Ishikawa (cell line): ENCODE measurements around the gene LMF2.

Experiments
- CEBPB ChIP-seq: IDR thresholded peaks from 2 replicates; pipeline ENCODE4 v1.6.1; 2012
- EGR1 ChIP-seq: IDR thresholded peaks from 2 replicates; pipeline ENCODE4 v1.6.1; 2012
- FOXM1 ChIP-seq: IDR thresholded peaks from 2 replicates; pipeline ENCODE4 v1.6.1; 2012; ENCODE audit warnings: low read depth, borderline replicate concordance
- NFIC ChIP-seq: IDR thresholded peaks from 2 replicates; pipeline ENCODE4 v1.6.1; 2012
- RAD21 ChIP-seq: IDR thresholded peaks from 2 replicates; pipeline ENCODE4 v1.6.1; 2012; ENCODE audit warnings: low read depth
- USF1 ChIP-seq: IDR thresholded peaks from 2 replicates; pipeline ENCODE4 v1.6.1; 2012
- TF ChIP-seq, protein P1 (sequence below): IDR thresholded peaks from 2 replicates; pipeline ENCODE4 v1.6.1; 2012; ENCODE audit warnings: low read depth, mild to moderate bottlenecking

DNA sequence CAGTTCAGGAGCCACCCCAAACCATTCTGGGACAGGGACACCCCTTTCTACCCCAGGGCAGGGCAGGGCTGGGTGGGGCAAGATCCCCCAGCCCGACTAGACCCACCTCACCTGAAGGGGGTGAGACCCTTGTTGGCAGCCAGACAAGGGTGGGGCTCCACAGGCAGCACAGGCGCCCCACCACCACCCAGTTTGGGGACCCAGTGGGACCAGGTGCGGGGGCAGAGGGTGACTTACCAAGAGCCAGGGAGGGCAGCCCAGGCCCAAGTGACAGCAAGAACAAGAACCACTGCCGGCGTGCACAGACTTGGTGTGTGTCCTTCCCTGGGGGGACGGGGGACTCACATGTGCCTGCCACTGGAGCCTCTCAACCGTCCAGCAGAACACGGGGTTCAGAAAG, 23.9 kb downstream of the LMF2 start:
- no peak for TF ChIP-seq FOXM1
- TF ChIP-seq USF1 = no peak
- no peak for TF ChIP-seq EGR1
- no peak for TF ChIP-seq RAD21
- TF ChIP-seq CEBPB = no peak
- TF ChIP-seq NFIC = no peak
- TF ChIP-seq, protein P1, sequence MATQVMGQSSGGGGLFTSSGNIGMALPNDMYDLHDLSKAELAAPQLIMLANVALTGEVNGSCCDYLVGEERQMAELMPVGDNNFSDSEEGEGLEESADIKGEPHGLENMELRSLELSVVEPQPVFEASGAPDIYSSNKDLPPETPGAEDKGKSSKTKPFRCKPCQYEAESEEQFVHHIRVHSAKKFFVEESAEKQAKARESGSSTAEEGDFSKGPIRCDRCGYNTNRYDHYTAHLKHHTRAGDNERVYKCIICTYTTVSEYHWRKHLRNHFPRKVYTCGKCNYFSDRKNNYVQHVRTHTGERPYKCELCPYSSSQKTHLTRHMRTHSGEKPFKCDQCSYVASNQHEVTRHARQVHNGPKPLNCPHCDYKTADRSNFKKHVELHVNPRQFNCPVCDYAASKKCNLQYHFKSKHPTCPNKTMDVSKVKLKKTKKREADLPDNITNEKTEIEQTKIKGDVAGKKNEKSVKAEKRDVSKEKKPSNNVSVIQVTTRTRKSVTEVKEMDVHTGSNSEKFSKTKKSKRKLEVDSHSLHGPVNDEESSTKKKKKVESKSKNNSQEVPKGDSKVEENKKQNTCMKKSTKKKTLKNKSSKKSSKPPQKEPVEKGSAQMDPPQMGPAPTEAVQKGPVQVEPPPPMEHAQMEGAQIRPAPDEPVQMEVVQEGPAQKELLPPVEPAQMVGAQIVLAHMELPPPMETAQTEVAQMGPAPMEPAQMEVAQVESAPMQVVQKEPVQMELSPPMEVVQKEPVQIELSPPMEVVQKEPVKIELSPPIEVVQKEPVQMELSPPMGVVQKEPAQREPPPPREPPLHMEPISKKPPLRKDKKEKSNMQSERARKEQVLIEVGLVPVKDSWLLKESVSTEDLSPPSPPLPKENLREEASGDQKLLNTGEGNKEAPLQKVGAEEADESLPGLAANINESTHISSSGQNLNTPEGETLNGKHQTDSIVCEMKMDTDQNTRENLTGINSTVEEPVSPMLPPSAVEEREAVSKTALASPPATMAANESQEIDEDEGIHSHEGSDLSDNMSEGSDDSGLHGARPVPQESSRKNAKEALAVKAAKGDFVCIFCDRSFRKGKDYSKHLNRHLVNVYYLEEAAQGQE = no peak
